GM15510 (cell line): ENCODE results near the gene KRTAP10-8.
"Not testable (repeated sequence)": the region's sequence is repeated elsewhere in the genome, so short reads cannot be mapped to it uniquely, and the experiment has no call there.

Source experiments
- POLR2A ChIP-seq: IDR thresholded peaks from 3 replicates; pipeline ENCODE4 v1.6.1; 2011; ENCODE audit warnings: borderline replicate concordance; ENCODE audit not compliant: insufficient read length; ENCODE audit errors: extremely low read depth

KRTAP10-8 gene, protein sequence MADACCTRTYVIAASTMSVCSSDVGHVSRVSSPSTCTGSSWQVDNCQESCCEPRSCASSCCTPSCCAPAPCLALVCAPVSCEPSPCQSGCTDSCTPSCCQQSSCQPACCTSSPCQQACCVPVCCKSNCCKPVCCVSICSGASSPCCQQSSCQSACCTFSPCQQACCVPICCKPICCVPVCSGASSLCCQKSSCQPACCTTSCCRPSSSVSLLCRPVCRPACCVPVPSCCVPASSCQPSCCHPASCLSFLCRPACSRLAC

DNA sequence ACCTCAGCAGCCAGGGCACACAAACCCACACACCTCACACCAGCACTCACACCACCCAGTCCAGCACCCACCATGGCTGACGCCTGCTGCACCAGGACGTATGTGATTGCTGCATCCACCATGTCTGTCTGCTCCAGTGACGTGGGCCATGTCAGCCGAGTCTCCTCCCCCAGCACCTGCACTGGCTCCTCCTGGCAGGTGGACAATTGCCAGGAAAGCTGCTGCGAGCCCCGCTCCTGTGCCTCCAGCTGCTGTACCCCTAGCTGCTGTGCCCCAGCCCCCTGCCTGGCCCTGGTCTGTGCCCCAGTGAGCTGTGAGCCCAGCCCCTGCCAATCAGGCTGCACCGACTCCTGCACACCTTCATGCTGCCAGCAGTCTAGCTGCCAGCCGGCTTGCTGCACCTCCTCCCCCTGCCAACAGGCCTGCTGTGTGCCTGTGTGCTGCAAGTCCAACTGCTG lies at the start of gene KRTAP10-8:
TSS of gene KRTAP10-8 (plus strand) at position 51 of the 458 bp plus-strand sequence. CDS start at position 73, 22 bp downstream.
- TF ChIP-seq POLR2A = no peak

DNA sequence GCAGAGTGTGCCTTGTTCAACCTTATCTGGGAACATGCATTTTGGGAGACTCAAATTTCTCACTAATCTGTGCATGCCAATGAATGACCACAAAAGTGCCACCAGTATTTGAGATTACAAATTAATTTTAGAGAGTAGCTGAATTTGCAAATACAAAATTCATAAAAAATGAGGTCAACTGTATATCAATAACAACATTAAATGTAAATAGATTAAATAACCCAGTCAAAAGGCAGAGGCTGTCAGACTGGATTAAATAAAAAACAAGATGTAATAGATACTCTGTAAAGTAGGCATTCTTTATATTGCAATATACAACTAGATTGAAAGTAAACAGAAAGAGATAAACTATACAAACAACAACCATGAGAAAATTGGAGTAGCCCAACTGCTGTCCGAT lies 47.8 kb upstream of the KRTAP10-8 start:
- no peak for TF ChIP-seq POLR2A

DNA sequence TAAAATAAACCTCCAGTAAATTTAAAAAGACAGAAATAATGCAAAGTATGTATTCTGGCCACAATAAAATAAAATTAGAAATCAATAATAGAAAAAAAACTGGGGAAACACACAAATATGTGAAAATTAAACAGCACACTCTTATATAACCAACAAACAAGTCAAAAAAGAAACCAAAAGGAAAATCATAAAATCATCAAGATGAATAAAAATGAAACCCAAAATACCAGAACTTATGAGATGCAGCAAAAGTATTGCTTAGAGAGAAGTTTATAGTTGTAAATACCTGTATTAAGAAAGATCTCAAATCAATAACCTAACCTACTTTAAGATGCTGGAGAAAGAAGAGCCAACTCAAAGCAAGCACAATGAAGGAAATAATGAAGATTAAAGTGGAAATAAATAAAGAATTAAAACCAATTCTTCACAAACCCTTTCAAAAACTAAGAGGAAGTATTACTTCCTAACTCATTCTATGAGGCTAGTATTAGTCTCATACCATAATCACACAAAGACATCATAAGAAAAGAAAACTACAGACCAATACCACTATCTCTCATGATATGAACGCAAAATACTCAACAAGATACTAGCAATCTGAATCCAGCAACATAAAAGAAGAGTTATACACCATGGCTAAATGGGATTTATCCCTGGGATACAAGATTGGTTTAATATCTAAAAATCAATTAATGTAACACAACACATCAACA lies 46.8 kb upstream of the KRTAP10-8 start:
- TF ChIP-seq POLR2A = no peak

DNA sequence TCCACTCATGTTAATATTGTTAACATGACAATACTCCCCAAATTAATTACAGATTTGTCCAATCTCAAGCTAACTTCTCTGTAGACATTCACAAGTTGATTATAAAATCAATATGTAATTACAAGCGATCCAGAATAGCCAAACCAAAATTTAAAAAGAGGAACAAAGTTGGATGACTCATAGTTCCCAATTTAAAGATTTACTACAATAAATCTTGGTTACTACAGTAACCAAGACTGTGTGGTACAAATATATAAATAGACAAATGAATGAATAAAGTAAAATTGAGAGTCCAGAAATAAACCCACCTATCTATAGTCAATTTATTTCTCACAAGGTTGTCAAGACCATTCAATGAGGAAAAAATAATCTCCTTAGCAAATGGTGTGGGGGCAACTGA lies 45.5 kb upstream of the KRTAP10-8 start:
- no peak for TF ChIP-seq POLR2A

DNA sequence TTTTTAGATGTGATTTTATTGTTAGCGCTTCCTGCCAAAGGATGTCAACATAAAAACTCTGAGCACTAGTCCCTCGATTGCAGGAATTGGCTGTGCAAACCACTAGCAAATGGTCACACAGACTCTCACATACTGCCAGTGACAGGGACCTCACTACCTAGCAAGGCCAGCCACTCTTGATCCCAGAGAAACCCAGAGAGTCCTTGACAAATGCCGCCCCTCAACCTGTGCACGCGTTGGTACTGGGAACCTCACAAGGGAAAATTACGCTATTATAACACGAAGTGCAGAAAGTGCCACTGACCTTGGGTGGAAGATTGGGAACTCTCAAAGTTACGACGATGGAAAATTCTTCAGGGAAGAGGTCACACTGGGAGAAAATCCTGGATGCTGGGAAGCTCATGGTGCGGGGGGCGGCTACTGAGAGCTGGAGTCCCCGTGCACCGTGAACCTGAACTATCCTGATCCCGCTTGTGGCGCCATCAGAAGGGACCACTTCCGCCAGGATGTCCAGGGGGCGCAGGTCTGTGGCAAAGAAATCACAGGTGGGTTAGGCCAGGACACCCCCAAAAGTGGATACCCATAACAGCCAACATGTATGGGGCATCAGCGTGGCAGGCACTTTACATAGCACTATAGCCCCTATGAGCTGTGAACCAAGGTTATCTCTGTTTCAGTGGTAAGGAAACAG lies 44.3 kb upstream of the KRTAP10-8 start:
- TF ChIP-seq POLR2A = no peak

DNA sequence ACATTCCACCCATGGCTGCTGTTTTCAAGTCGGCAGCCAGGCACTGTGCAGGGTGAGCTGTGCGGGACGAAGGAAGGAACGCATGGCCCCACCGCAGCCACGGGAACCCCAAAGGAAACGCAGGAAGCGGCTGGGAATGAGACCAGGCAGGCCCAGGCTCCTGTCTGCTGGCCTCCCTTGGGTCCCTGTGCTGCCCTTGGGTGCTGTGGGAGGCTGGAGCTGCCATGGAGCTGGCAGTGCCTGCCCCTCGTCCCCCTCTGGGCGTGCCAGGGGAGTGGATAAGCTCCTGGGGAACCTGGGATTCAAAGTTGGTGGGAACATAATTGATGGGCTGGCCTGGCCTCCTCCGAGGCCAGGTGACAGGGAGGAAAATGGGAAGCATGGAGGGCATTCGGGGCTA lies 43.6 kb upstream of the KRTAP10-8 start:
- no peak for TF ChIP-seq POLR2A

DNA sequence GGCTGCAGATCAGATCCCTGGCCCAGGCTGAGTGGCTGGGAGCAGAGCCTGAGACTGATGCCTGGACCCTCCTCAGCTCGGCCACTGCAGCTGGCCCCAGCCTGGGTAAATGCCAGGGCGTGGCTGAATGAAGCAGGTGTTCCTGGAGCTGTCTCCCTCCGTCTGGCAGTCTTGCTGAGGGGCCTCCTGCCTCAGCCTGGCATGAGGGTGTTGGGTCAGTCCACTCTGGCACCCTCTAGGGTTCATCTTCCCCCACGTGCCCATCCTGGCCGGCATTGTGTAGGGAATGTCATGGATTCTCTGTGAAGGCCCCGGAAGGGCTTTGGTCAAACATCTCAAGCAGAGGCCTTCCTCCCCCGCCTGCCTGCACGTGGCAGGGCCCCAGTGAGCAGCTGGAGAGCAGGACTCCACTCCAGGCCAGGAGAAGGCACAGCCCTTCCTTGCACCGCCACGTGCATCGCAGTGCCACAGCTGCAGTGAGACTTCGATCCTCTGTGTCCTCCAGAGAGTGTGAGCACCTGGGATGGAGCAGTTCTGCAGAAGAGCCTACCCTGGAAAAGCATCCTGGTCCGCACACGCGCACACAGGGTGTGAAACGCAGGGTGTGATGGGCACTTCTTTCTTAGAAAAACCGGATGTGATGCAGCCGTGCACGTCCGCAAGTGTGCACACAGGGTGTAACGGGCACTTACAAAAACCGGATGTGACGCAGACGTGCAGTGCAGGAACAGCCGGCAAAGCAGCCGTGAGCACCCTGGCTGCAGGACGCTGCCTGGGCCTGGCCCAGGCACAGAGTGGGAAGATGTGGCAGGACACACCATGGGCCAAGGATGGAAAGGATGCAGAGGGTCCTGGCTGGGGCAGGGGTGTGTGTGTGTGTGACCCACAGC lies 43.0 kb upstream of the KRTAP10-8 start:
- TF ChIP-seq POLR2A = no peak

DNA sequence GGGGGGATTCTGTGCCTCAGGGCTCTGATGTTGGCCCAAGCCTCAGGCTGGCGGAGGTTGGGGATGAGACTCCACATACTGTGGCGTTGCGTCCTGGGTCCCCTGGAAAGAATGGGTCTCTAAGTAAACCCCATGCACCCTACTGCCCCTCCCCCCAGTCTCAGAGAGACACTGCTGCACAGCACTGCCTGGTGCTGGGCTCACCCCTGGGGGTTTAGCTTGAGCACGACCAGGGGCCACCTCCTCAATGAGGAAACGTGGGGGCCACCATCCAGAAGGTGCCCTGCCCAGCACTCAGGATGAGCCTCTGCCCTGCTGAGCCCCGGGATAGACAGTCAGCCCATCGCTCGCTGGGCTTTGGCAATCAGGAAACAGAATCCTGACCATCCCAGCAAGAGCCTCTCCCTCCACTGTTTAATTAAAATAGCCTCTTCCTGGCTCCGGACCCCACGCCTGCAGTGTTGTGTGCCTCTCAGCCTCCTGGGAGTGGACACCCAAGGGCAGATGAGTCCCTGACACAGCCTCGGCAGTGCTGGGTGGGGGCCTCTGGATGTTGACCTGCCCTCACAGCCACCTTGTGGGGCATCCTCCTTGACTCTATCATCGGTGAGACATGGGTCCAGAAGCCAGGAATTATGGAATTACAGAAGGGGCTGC lies 41.9 kb upstream of the KRTAP10-8 start:
- TF ChIP-seq POLR2A = no peak

DNA sequence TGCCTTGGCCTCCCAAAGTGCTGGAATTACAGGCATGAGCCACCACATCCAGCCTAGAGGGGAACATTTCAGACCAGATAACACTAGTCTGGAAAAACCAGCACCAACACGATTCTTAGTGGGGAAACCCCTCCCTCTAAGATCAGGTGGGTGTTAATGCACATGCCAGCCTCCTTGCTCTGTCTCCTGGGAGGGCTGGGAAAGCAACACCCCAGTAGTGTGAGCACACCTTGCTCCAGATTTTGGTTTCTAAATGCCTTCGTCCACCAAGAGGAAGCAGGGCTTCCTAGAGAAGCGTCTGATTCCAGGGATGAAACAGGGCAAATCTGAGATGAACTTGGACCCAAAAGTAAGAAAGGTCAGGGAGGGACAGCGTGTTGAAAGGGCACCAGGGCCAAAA lies 40.6 kb upstream of the KRTAP10-8 start:
- TF ChIP-seq POLR2A = no peak

DNA sequence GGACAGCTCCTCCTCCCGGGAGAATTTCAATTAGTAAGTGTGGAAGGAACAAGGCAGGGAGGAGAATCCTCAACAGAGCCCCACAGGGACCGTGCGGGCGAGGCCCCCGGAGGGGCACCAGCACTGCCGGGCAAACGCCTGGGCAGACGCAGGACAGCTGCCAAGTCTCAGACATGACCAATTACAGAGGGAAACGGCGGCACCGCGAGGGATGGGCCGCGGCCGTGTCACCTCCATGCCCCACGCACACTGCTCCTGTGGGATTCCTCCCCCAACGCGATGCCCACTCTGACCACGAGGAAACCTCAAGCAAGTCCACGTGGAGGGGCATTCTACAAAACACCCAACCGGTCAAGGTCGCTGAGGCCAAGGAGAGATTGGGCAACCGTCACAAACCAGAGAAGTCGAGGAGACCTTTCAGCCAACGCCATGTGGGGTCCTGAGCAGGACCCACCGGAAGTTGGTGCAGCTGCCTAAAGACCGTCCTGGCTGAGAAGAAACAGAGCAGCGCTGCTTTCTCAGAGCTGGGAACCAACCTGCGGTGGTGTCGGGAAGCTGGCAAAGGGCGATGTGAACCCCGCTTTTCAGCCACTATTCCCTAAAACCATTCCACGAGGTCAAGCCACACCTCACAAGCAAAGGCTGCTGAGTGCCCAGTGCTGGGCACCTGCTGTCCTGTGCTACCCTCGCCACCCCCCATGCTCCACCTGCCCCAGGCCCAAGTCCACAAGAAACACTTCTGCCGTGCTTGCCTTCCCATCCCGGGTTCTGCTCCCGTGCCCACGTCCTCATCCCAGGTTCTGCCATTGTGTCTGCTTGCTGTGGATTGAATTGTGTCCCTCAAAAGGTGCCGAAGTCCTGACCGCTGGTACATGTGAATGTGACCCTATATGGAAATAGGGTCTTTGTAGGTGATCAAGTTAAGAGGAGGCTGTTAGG lies 39.8 kb upstream of the KRTAP10-8 start:
- TF ChIP-seq POLR2A = no peak

DNA sequence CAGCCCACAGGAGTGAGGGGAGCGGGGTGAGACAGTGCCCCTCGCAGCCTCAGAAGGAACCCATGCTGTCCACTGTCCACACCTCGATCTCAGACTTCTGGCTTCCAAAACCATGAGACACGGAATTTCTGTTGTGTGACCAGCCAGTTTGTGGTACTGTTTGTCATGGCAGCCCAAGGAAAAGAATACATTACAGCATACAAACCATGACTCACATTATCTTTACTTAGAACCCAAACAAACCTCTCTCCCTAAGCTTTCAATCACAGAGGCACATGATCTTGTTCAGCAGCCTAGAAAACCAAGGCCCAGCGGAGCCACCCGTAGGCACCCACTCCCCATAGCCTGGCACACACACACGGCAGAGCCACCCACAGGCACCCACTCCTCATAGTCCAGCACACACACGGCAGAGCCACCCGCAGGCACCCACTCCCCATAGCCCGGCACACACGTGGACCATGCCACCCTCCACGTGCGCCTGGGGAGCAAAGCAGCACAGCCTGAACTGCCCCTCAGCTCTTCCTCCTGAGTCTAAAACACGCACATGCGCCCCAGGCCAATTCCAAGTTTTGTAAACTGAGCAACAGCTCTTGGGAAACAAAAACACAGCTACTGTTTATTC lies 38.8 kb upstream of the KRTAP10-8 start:
- TF ChIP-seq POLR2A = no peak

DNA sequence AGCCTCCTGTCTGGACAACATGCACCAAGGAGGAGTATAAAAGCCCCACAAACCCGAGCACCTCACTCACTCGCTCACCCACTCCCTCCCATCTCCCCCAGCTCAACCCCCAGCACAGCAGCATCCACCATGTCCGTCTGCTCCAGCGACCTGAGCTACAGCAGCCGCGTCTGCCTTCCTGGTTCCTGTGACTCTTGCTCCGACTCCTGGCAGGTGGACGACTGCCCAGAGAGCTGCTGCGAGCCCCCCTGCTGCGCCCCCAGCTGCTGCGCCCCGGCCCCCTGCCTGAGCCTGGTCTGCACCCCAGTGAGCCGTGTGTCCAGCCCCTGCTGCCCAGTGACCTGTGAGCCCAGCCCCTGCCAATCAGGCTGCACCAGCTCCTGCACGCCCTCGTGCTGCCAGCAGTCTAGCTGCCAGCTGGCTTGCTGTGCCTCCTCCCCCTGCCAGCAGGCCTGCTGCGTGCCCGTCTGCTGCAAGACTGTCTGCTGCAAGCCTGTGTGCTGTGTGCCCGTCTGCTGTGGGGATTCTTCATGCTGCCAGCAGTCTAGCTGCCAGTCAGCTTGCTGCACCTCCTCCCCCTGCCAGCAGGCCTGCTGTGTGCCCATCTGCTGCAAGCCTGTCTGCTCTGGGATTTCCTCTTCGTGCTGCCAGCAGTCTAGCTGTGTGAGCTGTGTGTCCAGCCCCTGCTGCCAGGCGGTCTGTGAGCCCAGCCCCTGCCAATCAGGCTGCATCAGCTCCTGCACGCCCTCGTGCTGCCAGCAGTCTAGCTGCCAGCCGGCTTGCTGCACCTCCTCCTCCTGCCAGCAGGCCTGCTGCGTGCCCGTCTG lies 38.0 kb upstream of the KRTAP10-8 start, which contains the start of gene KRTAP10-4:
TSS of gene KRTAP10-4 (plus strand) at position 100 of the 827 bp plus-strand sequence. CDS start at position 130, 30 bp downstream.
- not testable (repeated sequence) for TF ChIP-seq POLR2A
